CD4-positive, alpha-beta T cell treated with Interferon alpha-2 for 1 hour (primary cell): ENCODE data around the gene TUBA1A.
"Not testable (repeated sequence)": the region's sequence is repeated elsewhere in the genome, so short reads cannot be mapped to it uniquely, and the experiment has no call there.

Experiments used
- DNase-seq, 2 donors: peaks; one replicate each; pipeline ENCODE4 v3.0.0-alpha.2; 2020 to 2022

Gene TUBA1A

DNA sequence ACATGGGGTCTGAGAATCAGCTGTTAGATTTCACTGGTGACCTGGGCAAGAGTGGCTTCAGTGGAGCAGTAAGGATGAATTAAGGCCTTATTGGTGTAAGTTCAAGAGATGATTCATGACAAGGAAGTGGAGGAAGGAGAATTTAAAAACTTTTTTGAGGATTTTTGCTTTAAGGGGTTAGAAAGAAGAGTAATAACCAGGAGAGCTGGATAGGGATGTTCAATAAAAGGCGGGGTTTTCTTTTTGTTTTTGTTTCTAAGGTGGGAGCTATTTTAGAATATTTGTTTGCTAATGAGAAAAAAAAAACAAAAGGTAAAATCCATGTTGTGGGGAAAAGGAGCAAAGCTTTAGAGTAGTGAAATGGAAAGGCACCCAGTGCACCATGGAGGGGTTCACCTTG is 42.5 kb downstream of the TUBA1A start:
- DNase-seq, result no peak

DNA sequence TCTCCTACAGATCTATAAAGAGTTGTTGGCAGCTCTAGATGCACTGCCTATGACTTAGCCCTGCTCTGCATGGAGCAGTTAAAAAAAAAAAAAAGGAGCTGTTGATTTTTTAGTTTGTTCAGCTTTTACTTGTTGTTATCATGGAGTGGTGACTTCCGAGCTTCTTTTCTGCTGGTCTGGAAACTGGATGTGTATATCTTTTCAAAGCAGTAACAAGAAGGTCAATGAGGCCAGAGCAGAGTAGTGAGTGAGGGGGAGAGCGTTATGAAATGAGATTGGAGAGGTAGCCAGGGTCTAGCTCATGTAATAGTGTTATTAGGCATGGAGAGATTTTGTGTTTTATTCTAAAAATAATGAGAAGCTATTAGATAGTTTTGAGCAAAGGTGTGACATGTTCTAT is 44.5 kb downstream of the TUBA1A start:
- no peak for DNase-seq

DNA sequence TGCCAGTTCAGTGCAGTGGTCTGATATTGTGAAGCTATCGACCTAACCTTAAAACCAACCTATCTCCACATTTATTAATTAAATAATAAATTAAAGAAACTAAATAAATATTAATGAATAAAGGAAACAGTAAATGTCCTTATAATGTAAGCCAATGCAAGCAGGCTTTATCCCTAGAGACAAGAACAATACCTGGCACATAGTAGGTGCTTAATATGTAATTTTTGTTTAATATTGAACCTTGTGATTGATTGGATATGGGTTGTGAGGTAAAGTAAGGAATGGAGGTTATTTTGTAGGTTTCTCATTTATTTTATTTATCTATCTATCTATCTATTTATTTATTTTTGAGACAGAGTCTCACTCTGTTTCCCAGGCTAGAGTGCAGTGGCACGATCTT is 49.9 kb downstream of the TUBA1A start:
- DNase-seq, result no peak

DNA sequence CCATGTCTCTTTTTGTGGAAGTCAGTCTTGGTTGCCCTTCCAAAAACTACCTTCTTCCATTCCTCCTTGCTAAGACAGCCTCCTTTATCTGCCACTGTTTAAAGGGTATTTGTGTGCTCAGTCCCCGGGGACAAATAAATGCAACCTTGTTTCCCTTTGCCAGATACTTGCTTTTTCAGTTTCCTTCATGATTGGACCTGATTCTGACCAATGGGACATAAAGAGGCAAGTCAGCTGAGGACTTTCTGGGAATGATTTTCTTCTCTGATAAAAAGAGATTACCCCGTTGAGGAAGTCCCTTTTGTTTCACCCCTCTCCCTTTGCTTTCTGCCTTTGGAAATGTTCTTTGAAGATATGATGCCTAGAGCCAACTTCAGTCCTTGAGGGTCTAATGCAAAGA is 50.3 kb downstream of the TUBA1A start:
- DNase-seq, result no peak

DNA sequence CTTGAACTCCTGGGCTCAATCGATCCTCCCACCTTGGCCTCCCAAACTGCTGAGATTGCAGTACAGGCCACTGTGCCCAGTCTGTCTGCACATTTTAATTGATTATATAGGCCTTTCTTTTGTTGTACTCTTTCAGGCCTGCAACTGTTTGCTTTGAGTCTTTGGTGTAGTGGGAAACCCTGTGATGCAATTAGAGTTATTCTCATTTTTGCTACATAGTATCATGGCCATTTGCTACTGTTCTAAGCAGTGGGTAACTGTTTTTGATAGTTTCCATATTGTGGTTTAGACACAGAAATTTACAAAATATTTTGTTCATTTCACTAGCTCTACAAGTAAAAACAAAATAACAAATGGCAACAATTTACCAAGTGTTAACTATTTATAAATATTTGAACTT is 51.4 kb downstream of the TUBA1A start:
- no peak for DNase-seq

DNA sequence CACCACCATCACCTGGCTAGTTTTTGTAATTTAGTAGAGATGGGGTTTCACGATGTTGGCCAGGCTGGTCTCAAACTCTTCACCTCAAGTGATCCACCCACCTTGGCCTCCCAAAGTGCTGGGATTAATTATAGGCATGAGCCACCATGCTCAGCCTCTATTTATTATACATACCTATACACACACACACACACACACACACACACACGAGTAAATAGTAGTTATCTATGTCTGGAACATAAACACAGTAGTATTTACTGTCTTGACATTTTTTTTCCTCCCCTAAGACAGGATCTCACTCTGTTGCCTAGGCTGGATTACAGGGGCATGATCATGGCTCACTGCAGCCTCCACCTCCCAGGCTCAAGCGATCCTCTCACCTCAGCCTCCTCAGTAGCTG is 51.9 kb downstream of the TUBA1A start:
- DNase-seq, result not testable (repeated sequence)
